RWPE2 (cell line): ENCODE data around the gene NHLRC2.

Experiments used
- ATAC-seq: fragments of 200-7000 bp; cut with Tn5 transposase; 3 replicates; pipeline ENCODE4 v1.9.1; 2021; ENCODE audit warnings: low read depth
- DNase-seq: peaks from one replicate; pipeline ENCODE4 v3.0.0-alpha.2; 2020; ENCODE audit warnings: low spot score
- H3K27ac ChIP-seq: fragments of 450-650 bp; 2 replicates; pipeline ENCODE4 v1.5.1; 2017; ENCODE audit warnings: mild to moderate bottlenecking; ENCODE audit not compliant: poor library complexity, severe bottlenecking
- H3K27me3 ChIP-seq: fragments of 250-450 bp; sonication (Bioruptor Pico); 2 replicates; pipeline ENCODE4 v1.5.1; 2021; ENCODE audit warnings: mild to moderate bottlenecking, moderate library complexity; ENCODE audit not compliant: insufficient read depth, poor library complexity, severe bottlenecking
- H3K36me3 ChIP-seq: fragments of 250-450 bp; sonication (Bioruptor Pico); 2 replicates; pipeline ENCODE4 v1.5.1; 2020; ENCODE audit warnings: low read depth, mild to moderate bottlenecking, moderate library complexity
- H3K4me1 ChIP-seq: fragments of 250-450 bp; sonication (Bioruptor Pico); 2 replicates; pipeline ENCODE4 v1.5.1; 2021; ENCODE audit warnings: mild to moderate bottlenecking, moderate library complexity; ENCODE audit not compliant: insufficient read depth, poor library complexity, severe bottlenecking
- H3K4me3 ChIP-seq: fragments of 250-450 bp; sonication (Bioruptor Pico); 2 replicates; pipeline ENCODE4 v1.5.1; 2021; ENCODE audit warnings: mild to moderate bottlenecking, moderate library complexity; ENCODE audit not compliant: severe bottlenecking
- H3K9me3 ChIP-seq: fragments of 250-450 bp; sonication (Bioruptor Pico); 2 replicates; pipeline ENCODE4 v1.5.1; 2021; ENCODE audit warnings: mild to moderate bottlenecking, moderate library complexity; ENCODE audit not compliant: severe bottlenecking
- CTCF ChIP-seq: fragments of 450-650 bp; IDR thresholded peaks from one replicate; pipeline ENCODE4 v1.5.1; 2017; ENCODE audit warnings: mild to moderate bottlenecking, moderate library complexity; ENCODE audit not compliant: poor library complexity, severe bottlenecking

NHLRC2 gene

GRCh38 chr10:113894581-113894980 lies 40.1 kb downstream of the NHLRC2 start:
- Histone ChIP-seq H3K4me3 (no peak overlapping the region), H3K27me3 (no peaks in the 10 kb centered on the region), H3K27ac (no peak overlapping the region), H3K9me3 (no peaks in the 10 kb centered on the region), H3K4me1 (peaks cover 12% of the 10 kb centered on the region), H3K36me3 (peaks cover 24% of the 10 kb centered on the region)
- ATAC-seq (no peak), DNase-seq (no peak)
- no peak for TF ChIP-seq CTCF

- H3K27ac ChIP-seq: no peak overlapping the region
- peaks cover 24% of the 10 kb centered on the region for H3K36me3 ChIP-seq
- no peak for DNase-seq
- peak; percentile 96 for ATAC-seq
- no peak for TF ChIP-seq CTCF
- H3K9me3 ChIP-seq: no peaks in the 10 kb centered on the region
- no peaks in the 10 kb centered on the region for H3K27me3 ChIP-seq
- peaks cover 12% of the 10 kb centered on the region for H3K4me1 ChIP-seq
- H3K4me3 ChIP-seq: no peak overlapping the region
Measured at GRCh38 chr10:113895018-113895417, 40.6 kb downstream of the NHLRC2 start.

- Histone ChIP-seq H3K9me3 (no peaks in the 10 kb centered on the region), H3K36me3 (peaks cover 52% of the 10 kb centered on the region), H3K27me3 (no peaks in the 10 kb centered on the region), H3K4me1 (peaks cover 12% of the 10 kb centered on the region), H3K27ac (no peak overlapping the region), H3K4me3 (no peak overlapping the region)
- DNase-seq (no peak), ATAC-seq (no peak)
- TF ChIP-seq CTCF: no peak
Measured at GRCh38 chr10:113897693-113898618, 43.5 kb downstream of the NHLRC2 start.

- TF ChIP-seq CTCF: no peak
- ATAC-seq (no peak), DNase-seq (no peak)
- Histone ChIP-seq H3K27me3 (no peaks in the 10 kb centered on the region), H3K36me3 (peaks cover 72% of the 10 kb centered on the region), H3K4me3 (no peak overlapping the region), H3K4me1 (peaks cover 5% of the 10 kb centered on the region), H3K27ac (no peak overlapping the region), H3K9me3 (no peaks in the 10 kb centered on the region)
Measured at GRCh38 chr10:113899952-113900598, 45.6 kb downstream of the NHLRC2 start.
